Fibroblast of lung (primary cell): ENCODE results near the gene SNRNP48.

ENCODE experiments used
- EZH2 ChIP-seq: IDR thresholded peaks from 2 replicates; pipeline ENCODE4 v1.5.1; 2012; ENCODE audit warnings: low read length, control low read depth, mild to moderate bottlenecking; ENCODE audit errors: missing control alignments
- TF ChIP-seq, protein P1 (sequence below), 2 donors: IDR thresholded peaks in 1 of 2; conservative IDR thresholded peaks in 1 of 2; 1 replicate in 1 of 2; 2 replicates in 1 of 2; pipeline ENCODE4 v1.5.1; 2011 to 2012; ENCODE audit warnings: low read length in 2 of 2, control low read depth in 1 of 2, inconsistent platforms in 1 of 2, low read depth in 1 of 2, mild to moderate bottlenecking in 1 of 2

DNA sequence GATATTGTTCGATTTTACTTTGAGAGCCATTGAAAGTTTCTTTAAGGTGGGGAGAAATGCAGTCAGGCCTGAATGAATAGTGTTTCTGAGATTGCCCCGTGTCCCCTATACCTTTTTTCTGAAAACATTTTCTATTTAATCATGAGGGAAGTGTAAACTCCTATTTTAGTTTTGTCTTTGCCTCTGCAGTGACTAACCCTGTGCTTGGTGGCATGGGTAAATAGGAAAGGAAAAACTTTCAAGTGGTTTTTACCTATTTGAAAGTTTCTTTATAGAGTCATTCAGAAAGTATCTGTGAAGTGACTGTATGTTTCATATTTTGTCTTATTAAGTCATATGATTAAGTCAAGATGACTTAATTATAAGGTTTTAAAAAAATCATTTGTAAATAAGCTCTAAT is 14.5 kb downstream of the SNRNP48 start:
- TF ChIP-seq, protein P1, sequence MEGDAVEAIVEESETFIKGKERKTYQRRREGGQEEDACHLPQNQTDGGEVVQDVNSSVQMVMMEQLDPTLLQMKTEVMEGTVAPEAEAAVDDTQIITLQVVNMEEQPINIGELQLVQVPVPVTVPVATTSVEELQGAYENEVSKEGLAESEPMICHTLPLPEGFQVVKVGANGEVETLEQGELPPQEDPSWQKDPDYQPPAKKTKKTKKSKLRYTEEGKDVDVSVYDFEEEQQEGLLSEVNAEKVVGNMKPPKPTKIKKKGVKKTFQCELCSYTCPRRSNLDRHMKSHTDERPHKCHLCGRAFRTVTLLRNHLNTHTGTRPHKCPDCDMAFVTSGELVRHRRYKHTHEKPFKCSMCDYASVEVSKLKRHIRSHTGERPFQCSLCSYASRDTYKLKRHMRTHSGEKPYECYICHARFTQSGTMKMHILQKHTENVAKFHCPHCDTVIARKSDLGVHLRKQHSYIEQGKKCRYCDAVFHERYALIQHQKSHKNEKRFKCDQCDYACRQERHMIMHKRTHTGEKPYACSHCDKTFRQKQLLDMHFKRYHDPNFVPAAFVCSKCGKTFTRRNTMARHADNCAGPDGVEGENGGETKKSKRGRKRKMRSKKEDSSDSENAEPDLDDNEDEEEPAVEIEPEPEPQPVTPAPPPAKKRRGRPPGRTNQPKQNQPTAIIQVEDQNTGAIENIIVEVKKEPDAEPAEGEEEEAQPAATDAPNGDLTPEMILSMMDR (conservative IDR thresholded peaks at IDR 0.05 in 1 of 2, IDR thresholded peaks at IDR 0.05 in 1 of 2; ENCODE audit: low read depth in 1 of 2, low read length in 2 of 2), result no peak
- no peak for TF ChIP-seq EZH2
